HK-2 (cell line): ENCODE results near the gene METTL16.
"Not testable (repeated sequence)": the region's sequence is repeated elsewhere in the genome, so short reads cannot be mapped to it uniquely, and the experiment has no call there.

Experiments
- DNase-seq: peaks from one replicate; pipeline ENCODE4 v3.0.0-alpha.2; 2018; ENCODE audit not compliant: unreplicated experiment

METTL16 gene

DNA sequence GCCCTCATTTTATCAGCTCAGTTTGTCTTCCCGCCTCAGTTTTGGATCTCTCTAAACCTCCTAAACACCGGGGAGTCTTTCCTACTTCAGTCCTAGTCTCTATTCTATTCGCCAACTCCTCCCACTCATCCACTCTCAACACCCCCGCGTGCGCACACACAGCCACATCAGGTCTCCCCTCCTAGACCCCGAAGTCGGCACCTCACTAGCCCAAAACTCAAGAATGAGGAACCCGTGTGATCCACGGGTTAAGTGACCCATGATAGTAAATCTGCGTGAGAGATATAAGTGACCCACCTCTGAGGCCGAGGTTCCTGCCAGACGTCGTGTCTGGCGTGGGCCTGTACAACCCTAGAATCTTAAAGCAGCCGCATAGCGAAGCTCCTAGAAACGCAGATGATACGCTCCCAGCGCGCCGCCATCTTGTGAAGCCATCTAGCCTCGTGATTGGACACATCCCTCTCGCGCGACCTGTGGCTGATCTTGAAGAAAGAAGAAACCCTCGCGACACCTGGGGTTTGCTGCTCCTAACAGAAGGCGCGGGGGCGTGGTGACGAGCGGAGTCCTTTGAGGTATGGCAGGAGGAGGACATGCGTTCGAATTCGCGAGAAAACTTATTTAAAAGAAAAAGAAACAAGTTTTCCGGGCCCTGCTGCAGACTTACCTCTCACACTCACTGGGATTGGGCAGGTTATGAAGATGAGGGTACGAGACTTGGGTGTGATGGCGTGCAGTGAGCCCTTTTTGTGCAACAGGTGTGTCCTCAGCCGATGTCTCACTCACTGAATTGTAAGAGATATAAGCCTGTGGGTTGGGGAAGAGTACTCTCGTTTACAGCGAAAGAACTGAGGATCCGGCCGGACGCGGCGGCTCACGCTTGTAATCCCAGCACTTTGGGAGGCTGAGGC is at the start of gene METTL16:
Gene METTL16, minus strand, starts transcription at position 427 of the 908 bp plus-strand sequence. CDS start 9,557 bp downstream, outside the sequence.
- DNase-seq = peak; percentile 98

GRCh38 chr17:2560658-2561057 is 49.0 kb upstream of the METTL16 start:
- DNase-seq = no peak

DNA sequence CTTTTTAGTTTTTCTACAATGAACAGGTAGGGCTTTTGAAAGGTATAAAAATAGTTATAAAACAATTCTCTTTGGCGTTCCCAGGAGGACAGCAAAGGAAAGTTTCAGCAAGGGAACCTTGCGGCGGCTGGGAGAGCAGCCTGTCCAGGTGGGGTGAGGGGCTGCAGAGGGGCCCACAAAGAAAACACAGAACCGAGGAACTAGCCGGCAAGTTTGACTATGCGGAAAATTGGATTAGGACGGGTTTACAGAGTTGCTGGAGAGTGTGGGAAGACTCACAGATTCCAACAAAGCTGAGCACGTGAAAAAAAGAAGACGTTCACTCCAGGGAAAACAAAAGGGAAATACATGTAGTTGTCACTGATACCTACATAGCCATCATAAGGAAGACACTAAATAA is 40.2 kb upstream of the METTL16 start:
- DNase-seq = no peak

GRCh38 chr17:2551493-2551892 is 39.8 kb upstream of the METTL16 start:
- no peak for DNase-seq

- no peak for DNase-seq
Observed at GRCh38 chr17:2549392-2550211, 37.9 kb upstream of the METTL16 start.

DNA sequence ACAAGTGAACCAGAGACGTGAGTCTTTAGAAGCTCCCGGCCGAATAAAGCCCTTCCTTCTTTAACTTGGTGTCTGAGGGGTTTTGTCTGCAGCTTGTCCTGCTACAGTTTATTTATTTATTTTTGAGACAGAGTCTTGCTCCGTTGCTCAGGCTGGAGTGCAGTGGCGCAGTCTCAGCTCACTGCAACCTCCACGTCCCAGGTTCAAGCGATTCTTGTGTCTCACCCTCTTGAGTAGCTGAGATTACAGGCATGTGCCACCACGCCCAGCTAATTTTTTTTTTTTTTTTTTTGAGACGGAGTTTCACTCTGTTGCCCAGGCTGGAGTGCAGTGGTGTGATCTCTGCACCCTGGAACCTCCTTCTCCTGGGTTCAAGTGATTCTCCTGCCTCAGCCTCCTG is 36.3 kb upstream of the METTL16 start:
- not testable (repeated sequence) for DNase-seq

- DNase-seq = no peak
Observed at GRCh38 chr17:2547176-2547575, 35.5 kb upstream of the METTL16 start.

GRCh38 chr17:2545393-2545792 is 33.7 kb upstream of the METTL16 start:
- no peak for DNase-seq

- DNase-seq = no peak
Observed at GRCh38 chr17:2542456-2542855, 30.8 kb upstream of the METTL16 start.

DNA sequence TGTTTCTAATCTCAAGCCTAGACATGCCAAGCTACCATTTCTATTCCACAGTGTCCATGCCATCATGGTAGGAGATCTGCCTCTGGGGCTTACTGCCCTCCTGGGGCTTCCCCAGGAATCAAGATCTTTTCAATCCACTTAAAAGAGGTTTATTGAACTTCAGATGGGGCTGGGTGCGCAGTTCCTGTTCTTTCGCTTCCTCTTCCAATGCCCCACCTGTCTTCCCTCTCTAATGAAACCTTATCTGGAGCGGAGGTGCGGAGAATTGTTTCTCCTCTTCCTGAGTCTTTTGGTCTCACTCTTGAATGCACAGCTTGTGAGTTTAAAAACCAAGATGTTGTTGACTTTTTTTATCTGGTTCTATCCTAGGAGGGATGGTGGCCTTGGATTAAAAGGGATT is 30.4 kb upstream of the METTL16 start:
- DNase-seq = no peak

DNA sequence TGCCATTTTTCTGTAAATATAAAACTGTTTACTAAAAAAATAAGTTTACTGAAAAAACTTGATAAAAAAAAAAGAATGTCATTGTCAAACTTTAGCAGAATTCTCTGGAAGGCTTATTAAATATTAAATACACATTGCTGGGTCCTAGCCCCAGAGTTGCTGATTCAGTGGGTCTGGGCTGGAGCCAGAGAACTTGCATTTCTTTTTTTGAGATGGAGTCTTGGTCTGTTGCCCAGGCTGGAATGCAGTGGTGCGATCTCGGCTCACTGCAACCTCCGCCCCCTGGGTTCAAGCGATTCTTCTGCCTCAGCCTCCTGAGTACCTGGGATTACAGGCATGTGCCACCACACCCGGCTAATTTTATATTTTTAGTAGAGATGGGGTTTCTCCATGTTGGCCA is 25.9 kb upstream of the METTL16 start:
- DNase-seq = not testable (repeated sequence)

DNA sequence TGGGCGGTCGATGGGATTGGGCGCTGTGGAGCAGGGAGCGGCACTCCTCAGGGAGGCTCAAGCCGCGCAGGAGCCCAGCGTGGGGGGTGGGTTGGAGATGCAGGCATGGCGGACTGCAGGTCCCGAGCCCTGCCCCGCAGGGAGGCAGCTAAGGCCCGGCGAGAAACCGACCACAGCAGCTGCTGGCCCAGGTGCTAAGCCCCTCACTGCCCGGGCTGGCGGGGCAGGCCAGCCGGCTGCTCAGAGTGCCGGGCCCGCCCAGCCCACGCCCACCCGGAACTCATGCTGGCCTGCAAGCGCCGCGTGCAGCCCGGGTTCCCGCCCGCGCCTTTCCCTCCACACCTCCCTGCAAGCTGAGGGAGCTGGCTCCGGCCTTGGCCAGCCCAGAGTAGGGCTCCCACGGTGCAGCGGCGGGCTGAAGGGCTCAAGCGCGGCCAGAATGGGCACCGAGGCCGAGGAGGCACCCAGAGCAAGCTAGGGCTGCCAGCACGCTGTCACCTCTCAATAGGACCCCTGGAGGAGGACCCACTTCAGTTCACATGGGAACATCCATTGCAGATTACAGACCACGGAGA is 20.5 kb upstream of the METTL16 start:
- no peak for DNase-seq

DNA sequence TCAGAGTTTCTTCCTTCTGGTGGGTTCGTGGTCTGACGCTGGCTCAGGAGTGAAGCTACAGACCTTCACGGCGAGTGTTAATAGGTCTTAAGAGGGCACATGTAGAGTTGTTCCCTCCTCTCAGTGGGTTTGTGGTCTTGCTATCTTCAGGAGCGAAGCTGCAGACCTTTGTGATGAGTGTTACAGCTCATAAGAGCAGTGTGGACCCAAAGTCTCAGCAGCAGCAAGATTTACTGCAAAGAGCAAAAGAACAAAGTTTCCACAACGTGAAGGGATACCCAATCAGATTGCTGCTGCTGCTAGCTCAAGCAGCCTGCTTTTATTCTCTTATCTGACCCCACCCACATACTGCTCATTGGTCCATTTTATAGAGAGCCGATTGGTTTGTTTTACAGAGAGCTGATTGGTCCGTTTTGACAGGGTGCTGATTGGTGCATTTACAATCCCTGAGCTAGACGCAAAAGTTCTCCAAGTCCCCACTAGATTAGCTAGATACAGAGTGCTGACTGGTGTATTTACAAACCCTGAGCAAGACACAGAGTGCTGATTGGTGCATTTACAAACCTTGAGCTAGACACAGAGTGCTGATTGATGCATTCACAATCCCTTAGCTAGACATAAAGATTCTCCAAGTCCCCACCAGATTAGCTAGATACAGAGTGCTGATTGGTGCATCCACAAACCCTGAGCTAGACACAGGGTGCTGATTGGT is 19.7 kb upstream of the METTL16 start:
- not testable (repeated sequence) for DNase-seq

GRCh38 chr17:2521775-2522410 is 10.2 kb upstream of the METTL16 start:
- not testable (repeated sequence) for DNase-seq

DNA sequence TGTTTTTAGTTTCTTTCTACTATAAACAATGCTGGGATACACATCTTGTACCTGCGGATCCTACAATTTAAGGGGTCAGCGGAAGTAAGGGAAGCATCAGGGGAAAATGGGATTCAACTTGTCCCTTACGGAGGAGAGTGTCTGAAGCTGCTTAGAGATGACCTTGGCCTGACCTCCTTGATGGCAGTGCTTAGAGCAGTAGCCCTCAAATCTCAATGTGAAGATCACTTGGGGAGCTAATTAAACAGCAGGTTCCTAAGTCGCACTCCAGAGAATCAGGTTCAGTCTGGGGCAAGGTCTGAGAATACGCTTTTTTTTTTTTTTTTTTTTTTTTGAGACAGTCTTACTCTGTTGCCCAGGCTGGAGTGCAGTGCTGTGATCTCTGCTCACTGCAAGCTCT is 9.6 kb upstream of the METTL16 start:
- no peak for DNase-seq

DNA sequence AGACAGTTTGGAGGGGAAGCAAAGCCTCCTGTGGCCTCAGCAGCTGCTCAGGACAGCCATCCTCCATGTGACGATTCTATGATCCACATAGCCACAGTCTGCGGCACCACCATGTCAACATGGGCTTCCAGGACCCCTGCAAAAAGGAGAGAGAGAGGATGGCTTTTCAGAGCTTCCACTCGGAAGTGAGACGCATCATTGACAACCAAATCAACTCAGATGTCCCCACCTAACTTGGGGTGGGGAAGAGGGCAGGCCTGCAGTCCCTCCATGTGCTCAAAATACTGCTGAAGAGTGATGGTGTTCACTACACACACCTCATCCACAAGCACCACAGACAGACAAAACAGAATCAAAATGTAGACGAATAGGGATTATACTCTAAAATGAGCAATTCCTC is 5.9 kb upstream of the METTL16 start:
- DNase-seq = no peak

- no peak for DNase-seq
Observed at GRCh38 chr17:2511138-2511461, 588 bp downstream of the METTL16 start.

- no peak for DNase-seq
Observed at GRCh38 chr17:2510559-2510958, 1.1 kb downstream of the METTL16 start.

- DNase-seq = no peak
Observed at GRCh38 chr17:2508035-2508434, 3.7 kb downstream of the METTL16 start.

- DNase-seq = not testable (repeated sequence)
Observed at GRCh38 chr17:2507015-2507414, 4.7 kb downstream of the METTL16 start.

DNA sequence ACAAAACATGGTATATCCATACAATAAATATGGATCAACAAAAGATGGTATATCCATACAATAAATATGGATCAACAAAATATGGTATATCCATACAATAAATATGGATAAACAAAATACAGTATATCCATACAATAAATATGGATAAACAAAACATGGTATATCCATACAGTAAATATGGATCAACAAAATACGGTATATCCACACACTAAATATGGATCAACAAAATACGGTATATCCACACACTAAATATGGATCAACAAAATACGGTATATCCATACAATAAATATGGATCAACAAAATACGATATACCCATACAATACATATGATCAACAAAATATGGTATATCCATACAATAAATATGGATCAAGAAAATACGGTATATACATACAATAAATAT is 8.1 kb downstream of the METTL16 start:
- DNase-seq = no peak
